ENCODE results near the gene MIP. TPM values are rescaled to one million over a fixed set of nuclear protein-coding genes. Genes with fewer than 3 reads are reported as not detected.
"Not testable (repeated sequence)": the region's sequence is repeated elsewhere in the genome, so short reads cannot be mapped to it uniquely, and the experiment has no call there.

The MIP gene
- total RNA-seq (2022) (not detected in 2 replicates), Bru-seq, nascent RNA (not detected), BruChase-seq, experiment 1, labeled RNA remaining after a 2-hour chase (percentile 22 among the genes with signal in this experiment), BruChase-seq, experiment 2, labeled RNA remaining after a 6-hour chase (not detected)
- long read RNA-seq: 0 reads

- POLR2A ChIA-PET: no interaction called here
- intact Hi-C loops (cut with micrococcal nuclease; ENCODE audit: unreplicated experiment): no loop called here
- no peaks in the 10 kb centered on the region for H3K27me3 ChIP-seq (replicated peaks; ENCODE audit: control insufficient read depth, insufficient read depth, low read length)
- Mint-ChIP-seq H3K4me1 (ENCODE audit: low read depth, unreplicated experiment) (peaks cover 7% of the 10 kb centered on the region), H3K9me3 (ENCODE audit: unreplicated experiment) (no peaks in the 10 kb centered on the region), H3K36me3 (ENCODE audit: insufficient read depth, unreplicated experiment) (peaks cover under 1% of the 10 kb centered on the region), H3K27ac (ENCODE audit: unreplicated experiment) (no peak within 1 kb of the TSS), H3K4me3 (ENCODE audit: unreplicated experiment) (no peak within 1 kb of the TSS), H3K27me3 (ENCODE audit: insufficient read depth, unreplicated experiment) (no peaks in the 10 kb centered on the region)
- H3K4me3 ChIP-seq (ENCODE audit: low read depth, low read length): no peak within 1 kb of the TSS
- BruUV-seq (replicated peaks): no TSS peak
- no peaks in the 10 kb centered on the region for H3K36me3 ChIP-seq (ENCODE audit: control insufficient read depth, insufficient read depth, low read length)
- no peaks in the 10 kb centered on the region for H3K9me3 ChIP-seq
- no peak for DNase-seq
- no peak for TF ChIP-seq CTCF (IDR thresholded peaks at IDR 0.05; ENCODE audit: insufficient read depth in 1 of 2, low read depth in 1 of 2, low read length in 1 of 2, severe bottlenecking in 1 of 2, unreplicated experiment in 1 of 2)
- CTCF ChIA-PET: interaction anchor here (1.2 kb wide), 1 partner anchor 10 kb away, joined by 3 read pairs; no protein-coding TSS in a partner anchor
- H3K4me1 ChIP-seq: no peaks in the 10 kb centered on the region
These were observed at the start of gene MIP for GRCh38 chr12:56454557-56454956. MIP (minus strand) TSS chr12:56454657; CDS start chr12:56454613, 44 bp downstream.

- H3K27me3 Mint-ChIP-seq (ENCODE audit: insufficient read depth, unreplicated experiment); H3K27ac Mint-ChIP-seq (ENCODE audit: unreplicated experiment); H3K4me1 Mint-ChIP-seq (ENCODE audit: low read depth, unreplicated experiment); BruUV-seq (replicated peaks); H3K9me3 Mint-ChIP-seq (ENCODE audit: unreplicated experiment); H3K36me3 Mint-ChIP-seq (ENCODE audit: insufficient read depth, unreplicated experiment); H3K4me3 Mint-ChIP-seq (ENCODE audit: unreplicated experiment); CTCF ChIA-PET; POLR2A ChIA-PET; H3K27me3 ChIP-seq (replicated peaks; ENCODE audit: control insufficient read depth, insufficient read depth, low read length); H3K9me3 ChIP-seq; H3K4me1 ChIP-seq; H3K36me3 ChIP-seq (ENCODE audit: control insufficient read depth, insufficient read depth, low read length); H3K4me3 ChIP-seq (ENCODE audit: low read depth, low read length); DNase-seq: not testable (repeated sequence)
- intact Hi-C loops (cut with micrococcal nuclease; ENCODE audit: unreplicated experiment): loop anchor here (5.0 kb wide), 1 partner anchor 92 kb away; no protein-coding TSS in a partner anchor
These were observed 45.4 kb upstream of the MIP start for GRCh38 chr12:56499879-56500278.

GRCh38 chr12:56499452-56499851, 45.0 kb upstream of the MIP start:
- H3K27ac Mint-ChIP-seq (ENCODE audit: unreplicated experiment); H3K4me1 Mint-ChIP-seq (ENCODE audit: low read depth, unreplicated experiment); H3K9me3 Mint-ChIP-seq (ENCODE audit: unreplicated experiment); CTCF ChIA-PET; BruUV-seq (replicated peaks); H3K36me3 Mint-ChIP-seq (ENCODE audit: insufficient read depth, unreplicated experiment); H3K36me3 ChIP-seq (ENCODE audit: control insufficient read depth, insufficient read depth, low read length); POLR2A ChIA-PET; DNase-seq; H3K27me3 Mint-ChIP-seq (ENCODE audit: insufficient read depth, unreplicated experiment); H3K4me1 ChIP-seq; H3K9me3 ChIP-seq; H3K27me3 ChIP-seq (replicated peaks; ENCODE audit: control insufficient read depth, insufficient read depth, low read length); H3K4me3 ChIP-seq (ENCODE audit: low read depth, low read length); H3K4me3 Mint-ChIP-seq (ENCODE audit: unreplicated experiment): not testable (repeated sequence)
- intact Hi-C loops (cut with micrococcal nuclease; ENCODE audit: unreplicated experiment): loop anchor here (5.0 kb wide), 1 partner anchor 93 kb away; no protein-coding TSS in a partner anchor

GRCh38 chr12:56498126-56498902, 43.9 kb upstream of the MIP start:
- H3K36me3 ChIP-seq (ENCODE audit: control insufficient read depth, insufficient read depth, low read length); CTCF ChIA-PET; H3K4me1 Mint-ChIP-seq (ENCODE audit: low read depth, unreplicated experiment); H3K9me3 ChIP-seq; H3K4me3 ChIP-seq (ENCODE audit: low read depth, low read length); H3K27me3 ChIP-seq (replicated peaks; ENCODE audit: control insufficient read depth, insufficient read depth, low read length); H3K27me3 Mint-ChIP-seq (ENCODE audit: insufficient read depth, unreplicated experiment); H3K4me3 Mint-ChIP-seq (ENCODE audit: unreplicated experiment); H3K36me3 Mint-ChIP-seq (ENCODE audit: insufficient read depth, unreplicated experiment); H3K27ac Mint-ChIP-seq (ENCODE audit: unreplicated experiment); H3K9me3 Mint-ChIP-seq (ENCODE audit: unreplicated experiment); BruUV-seq (replicated peaks); DNase-seq; H3K4me1 ChIP-seq; POLR2A ChIA-PET: not testable (repeated sequence)
- intact Hi-C loops (cut with micrococcal nuclease; ENCODE audit: unreplicated experiment): loop anchor here (5.0 kb wide), 1 partner anchor 94 kb away; no protein-coding TSS in a partner anchor
